Transverse colon (tissue), 3 donors: Measurements from ENCODE around the gene C8A.

Experiments used
- EP300 ChIP-seq: sonication (generic); formaldehyde crosslinking; IDR thresholded peaks from one replicate; pipeline ENCODE4 v1.6.1; 2017; ENCODE audit warnings: antibody characterized with exemption, low read depth
- POLR2A ChIP-seq: fragments of 450-650 bp; IDR thresholded peaks from one replicate; pipeline ENCODE4 v1.6.1; 2016; ENCODE audit warnings: antibody characterized with exemption, mild to moderate bottlenecking, moderate library complexity
- TF ChIP-seq, protein P1 (sequence below), 5 experiments: fragments of 200-600 bp in 3 of 5; fragments of 450-650 bp in 2 of 5; sonication (generic) in 3 of 5; IDR thresholded peaks; 1 replicate in 2 of 5; 2 replicates in 3 of 5; pipeline ENCODE4 v1.5.1; 2016 to 2017; ENCODE audit warnings: antibody characterized with exemption in 5 of 5, inconsistent platforms in 3 of 5, mild to moderate bottlenecking in 2 of 5, moderate library complexity in 1 of 5

DNA sequence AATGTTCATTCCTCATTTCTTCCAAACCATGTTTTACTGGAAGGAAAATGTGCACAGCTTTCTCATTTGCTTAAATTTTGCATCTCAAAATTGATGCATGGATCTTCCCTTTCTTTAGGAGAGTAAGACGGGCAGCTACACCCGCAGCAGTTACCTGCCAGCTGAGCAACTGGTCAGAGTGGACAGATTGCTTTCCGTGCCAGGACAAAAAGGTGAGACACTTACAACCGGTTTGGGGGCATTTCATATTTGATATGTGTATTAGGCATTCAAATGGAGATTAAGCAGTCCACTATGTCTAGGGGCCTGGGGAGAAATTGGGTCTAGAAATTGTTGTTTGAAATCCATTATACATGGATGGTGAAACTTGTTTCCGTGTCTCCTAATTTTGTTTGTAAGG is 12.9 kb downstream of the C8A start:
- TF ChIP-seq, protein P1, sequence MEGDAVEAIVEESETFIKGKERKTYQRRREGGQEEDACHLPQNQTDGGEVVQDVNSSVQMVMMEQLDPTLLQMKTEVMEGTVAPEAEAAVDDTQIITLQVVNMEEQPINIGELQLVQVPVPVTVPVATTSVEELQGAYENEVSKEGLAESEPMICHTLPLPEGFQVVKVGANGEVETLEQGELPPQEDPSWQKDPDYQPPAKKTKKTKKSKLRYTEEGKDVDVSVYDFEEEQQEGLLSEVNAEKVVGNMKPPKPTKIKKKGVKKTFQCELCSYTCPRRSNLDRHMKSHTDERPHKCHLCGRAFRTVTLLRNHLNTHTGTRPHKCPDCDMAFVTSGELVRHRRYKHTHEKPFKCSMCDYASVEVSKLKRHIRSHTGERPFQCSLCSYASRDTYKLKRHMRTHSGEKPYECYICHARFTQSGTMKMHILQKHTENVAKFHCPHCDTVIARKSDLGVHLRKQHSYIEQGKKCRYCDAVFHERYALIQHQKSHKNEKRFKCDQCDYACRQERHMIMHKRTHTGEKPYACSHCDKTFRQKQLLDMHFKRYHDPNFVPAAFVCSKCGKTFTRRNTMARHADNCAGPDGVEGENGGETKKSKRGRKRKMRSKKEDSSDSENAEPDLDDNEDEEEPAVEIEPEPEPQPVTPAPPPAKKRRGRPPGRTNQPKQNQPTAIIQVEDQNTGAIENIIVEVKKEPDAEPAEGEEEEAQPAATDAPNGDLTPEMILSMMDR (IDR thresholded peaks at IDR 0.05): no peak
- TF ChIP-seq POLR2A (no peak), EP300 (no peak)
